Glomerular visceral epithelial cell (primary cell): Measurements from ENCODE around the gene KAZN.

Source experiments
- DNase-seq: peaks from one replicate; pipeline ENCODE4 v3.0.0-alpha.2; 2016; ENCODE audit errors: extremely low spot score

The KAZN gene

DNA sequence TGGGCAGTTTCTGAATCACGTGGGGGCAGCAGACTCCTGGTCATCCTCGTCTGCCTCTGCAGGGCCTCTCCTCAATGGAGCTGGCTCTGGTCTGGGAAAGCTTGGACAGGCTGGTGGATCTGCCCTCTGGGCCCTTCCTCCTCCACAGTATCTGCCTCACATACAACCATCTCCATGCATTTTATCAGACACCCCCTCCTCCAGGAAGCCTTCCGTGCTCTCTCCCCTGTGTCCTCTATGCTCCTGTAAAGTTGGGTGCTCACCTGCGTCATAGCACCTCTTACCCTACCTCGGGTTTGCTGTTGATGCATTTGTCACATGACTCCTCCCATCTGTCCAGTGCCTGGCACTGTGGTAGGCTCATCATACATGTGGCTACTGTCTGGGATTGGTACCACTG, 459.3 kb downstream of the KAZN start:
- no peak for DNase-seq

DNA sequence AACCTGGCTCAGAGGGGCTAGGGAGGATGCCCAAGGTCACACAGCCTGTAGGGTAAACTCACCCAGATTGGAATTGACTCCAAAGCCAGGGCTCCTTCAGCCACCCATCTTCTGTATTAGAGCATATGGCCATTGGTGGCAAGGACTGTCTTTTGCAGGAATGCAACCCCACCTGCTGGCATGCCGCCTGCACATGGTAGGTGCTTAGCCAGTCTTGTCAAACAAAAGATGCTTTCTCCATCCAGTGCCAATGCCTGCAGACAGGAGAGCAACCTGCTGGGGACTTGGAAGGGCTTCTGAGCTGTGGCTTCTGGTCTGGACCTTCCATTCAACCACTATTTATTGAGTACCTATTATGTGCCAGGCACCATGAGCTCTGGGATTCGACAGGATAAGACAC, 459.8 kb downstream of the KAZN start:
- no peak for DNase-seq

DNA sequence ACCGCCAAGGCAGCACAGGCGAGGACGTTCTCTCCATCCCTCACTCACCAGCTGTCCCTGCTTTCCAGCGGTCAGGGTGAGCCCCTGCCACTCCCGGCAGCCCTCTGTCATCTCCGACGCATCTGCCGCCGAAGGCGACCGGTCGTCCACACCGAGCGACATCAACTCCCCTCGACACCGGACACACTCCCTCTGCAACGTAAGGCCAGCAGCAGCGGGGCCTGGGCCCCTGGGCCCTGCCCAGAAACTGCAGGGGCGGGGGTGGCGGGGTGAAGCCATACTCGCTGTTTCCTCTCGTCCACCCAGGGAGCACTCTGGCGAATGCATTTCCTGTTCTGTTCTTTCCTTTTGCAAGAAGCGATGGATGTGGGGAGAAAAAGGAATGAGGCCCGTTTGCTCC, 461.6 kb downstream of the KAZN start:
- no peak for DNase-seq

DNA sequence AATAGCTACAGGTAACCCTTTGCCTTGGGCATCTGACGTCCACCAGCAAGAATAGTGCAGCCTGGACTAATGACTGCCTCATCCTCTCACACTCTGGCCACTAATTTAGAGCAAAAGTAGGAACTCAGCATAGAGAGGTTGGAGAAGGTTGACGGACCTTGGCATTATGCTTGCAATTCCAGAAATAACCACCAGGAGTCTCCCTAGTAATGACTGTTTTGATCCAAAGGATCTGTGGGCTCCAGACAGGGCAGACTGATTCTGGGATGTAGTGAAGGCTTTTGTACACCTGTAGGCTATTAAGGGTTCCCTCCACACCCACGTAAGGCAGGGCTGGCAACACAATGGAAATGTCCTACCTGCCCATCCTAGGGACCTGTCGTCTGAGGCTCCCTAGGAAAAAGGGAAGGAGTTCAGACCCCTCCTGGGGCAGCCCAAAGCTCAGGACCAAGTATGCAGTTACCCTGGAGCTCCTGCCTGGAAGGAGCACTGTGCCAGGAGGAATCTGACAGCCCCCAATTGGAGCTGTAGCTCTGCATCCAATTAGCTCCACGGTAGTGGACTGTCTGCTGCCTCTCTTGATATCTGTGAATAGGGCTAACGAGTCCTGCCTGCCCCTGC, 464.1 kb downstream of the KAZN start:
- no peak for DNase-seq

DNA sequence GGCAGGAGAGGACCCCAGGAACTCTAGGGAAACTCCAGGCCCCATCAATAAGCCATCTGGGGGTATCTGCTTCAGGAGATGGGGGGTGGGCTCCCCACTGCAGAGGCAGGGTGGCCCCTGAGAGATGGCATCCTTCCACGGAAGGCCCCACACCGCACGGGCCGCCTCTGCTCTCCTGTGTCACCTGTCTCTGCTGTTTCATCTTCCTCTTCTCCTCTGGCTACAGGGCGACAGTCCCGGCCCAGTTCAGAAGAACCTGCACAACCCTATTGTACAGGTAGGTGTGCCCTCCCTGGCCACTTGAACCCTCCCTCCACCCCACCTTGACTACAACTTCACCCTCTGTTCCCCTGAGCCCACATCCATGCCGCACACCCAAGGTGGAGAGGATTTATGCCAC, 464.9 kb downstream of the KAZN start:
- no peak for DNase-seq

DNA sequence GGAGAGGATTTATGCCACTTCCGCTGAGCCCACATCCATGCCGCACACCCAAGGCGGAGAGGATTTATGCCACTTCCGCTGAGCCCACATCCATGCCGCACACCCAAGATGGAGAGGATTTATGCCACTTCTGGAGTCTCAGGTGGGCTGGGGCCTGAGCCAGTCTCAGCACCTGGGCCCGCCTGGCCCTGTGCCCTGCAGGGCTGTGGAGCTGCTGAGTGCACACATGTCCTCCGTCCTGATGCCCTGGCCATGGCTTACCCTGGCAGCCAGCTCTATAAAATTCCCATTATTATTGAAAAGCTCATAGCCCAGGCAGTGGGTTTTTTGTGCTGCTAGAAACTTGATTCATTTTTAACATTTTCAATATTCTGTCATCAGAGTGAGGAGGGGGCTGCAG, 465.3 kb downstream of the KAZN start:
- DNase-seq, result no peak

DNA sequence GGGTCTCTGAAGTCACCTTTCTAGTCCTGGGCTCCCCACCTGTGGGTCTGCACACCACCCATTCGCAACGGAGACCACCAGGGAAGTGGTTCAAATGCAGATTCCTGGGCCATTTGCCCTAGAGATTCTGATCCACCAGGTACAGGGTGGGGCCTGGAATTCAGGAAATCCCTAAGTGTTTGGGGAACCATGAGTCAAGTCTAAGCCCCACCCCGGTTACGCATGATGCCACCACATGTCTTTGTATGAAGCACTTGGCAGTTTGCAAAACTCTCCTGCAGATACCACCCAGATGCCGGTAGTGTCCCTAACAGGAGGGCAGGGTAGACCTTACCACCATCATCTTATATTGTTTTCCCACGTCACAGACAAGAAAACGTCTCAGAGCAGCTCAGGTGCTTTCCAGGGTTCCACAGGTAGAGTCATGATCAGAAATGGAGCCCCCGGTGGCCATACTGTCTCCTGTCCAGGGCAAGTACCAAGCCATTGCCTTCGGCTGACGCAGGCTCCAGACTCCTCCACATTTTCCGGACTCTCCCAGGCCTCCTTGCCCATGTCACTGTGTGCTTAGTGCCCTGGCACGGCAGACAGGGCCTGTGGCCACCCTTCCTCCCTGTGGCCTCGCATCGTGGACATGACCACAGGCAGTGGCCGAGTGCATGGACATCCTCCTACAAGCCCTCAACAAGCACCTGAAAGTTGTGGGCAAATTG, 465.9 kb downstream of the KAZN start:
- no peak for DNase-seq

DNA sequence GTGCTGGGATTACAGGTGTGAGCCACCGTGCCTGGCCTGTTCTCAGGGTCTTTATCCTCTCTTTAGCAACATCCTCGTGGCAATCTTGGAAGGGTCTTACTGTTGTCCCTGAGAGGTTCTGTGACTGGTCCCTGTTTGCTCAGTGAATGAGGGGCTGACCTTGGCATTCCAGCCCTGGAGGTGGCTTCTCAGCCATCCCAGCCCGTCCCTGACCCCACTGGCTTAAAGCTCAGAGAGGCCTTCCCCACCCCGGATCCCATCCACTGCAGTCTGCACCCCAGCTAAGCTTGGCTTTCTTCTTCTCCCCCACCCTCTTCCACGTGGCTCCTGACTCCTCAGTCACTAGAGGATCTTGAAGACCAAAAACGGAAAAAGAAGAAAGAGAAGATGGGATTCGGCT, 466.8 kb downstream of the KAZN start:
- DNase-seq, result no peak

DNA sequence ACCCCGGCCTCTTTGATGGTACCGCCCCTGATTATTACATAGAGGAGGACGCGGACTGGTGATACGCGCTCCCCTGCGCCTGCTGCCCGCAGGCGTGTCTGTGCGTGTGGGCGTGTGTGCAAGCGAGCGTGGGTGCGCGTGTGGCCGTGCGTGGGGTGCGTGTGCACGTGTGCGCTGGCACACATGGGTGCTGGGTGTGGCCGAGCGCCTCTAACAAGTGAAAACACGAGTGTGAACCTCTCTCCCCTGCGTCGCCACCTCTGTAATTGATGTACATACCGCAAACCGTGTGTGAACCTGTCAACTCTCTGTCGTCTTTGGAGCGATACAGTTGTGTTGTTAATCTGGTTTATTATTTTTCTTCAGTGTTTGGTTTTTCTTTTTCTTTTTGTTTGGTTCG, 467.3 kb downstream of the KAZN start:
- no peak for DNase-seq

DNA sequence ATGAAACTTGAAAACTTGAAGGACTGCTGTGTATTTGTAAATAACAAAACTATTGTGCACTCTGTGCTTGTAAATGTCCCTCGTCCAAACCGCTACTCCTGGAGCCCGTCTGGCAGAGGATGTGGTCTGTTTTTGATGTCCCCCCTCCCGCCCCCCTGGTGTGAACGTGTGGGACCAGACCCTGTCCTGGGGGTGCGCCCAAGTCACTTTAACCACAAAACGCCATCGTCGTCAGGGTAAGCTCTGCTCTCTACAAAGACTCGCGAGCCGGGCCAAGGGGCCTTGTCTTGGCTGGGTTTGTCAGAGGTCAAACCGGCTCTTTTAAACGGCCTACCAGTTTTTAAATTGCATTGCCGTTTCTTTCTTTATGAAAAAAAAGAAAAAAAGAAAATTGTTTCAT, 467.7 kb downstream of the KAZN start:
- no peak for DNase-seq

DNA sequence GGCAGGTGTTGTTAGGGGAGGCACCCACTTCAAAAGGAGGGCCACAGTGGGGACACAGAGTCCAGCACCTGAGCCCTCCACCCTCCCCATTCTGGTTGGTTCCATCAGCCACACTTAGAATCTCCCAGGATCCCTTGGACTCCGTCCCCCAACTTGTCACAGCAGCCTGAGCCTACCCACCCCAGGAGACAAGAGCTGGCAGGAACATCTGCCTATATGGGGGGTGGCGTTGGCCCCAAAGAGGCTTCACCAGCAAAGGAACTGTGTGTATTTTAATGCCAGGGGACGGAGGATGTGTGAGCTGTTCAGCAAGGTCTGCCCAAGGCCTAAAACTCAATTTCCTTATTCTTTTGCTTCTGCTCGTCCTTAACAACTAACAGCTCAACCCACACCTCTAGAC, 468.7 kb downstream of the KAZN start:
- DNase-seq, result no peak

DNA sequence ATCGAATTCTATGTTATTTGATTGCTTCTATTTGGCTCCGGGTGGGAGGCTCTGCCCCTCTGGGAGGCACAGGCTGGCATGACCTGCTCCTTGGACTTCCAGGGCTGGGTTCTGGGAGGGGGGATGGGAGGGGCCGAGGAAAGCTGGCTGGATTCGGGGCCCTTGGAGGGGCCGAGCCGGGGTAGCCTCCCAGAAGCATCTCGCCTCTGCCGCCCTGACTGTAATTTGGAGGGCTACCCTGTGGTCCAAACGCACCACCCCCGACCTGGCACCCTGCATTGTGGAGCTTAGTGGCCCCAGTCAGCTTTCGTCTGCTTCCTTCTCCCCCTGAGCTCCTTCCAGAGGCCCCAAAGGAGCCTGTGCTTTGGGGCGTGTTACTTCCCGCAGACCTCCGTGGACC, 469.7 kb downstream of the KAZN start:
- DNase-seq, result no peak

DNA sequence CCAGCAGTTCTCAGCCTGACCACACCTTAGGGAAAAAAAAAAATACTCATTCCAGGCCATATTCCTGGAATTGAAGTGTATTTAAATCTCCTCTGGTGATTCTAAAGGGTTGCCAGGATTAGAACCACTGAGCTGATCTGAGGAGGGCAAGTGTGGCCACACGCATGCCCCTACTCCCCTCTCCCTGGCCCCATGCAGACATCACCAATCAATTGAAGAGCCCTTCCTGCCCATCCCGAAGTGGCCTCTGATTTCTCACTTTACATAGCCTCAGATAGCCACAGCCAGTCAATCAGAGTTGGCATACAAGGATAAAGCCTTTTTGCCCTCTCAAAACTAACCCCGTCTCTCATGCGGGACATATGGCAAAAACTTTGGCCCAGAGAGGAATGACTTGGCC, 470.5 kb downstream of the KAZN start:
- no peak for DNase-seq

DNA sequence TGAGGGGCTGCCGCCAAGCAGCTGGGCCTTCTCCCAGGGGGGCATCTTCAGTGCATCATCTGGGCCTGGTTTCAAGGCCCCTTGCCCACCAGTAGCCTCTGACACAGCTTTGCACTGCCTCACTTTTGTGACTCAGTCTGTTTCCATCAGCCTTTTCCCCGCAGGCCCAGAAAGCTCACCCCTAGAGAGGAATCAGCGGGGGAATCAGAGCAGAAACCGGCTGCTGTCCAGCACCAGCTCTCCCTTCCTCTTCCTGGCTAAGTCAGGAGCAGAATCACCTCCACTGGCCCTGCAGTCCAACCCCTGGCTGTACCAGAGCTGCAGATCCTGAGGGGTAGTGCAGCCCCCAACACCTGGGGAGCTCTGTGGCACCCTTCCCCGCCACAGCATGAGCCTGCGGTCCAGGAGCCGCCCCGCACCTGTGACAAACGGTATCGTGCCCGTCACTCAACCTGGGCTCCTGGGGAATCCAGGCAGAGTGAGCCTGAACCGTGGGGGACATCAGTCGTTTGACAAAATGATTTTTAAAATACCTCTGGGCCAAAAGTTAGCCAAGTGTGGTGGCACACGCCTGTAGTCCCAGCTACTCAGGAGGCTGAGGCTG, 471.8 kb downstream of the KAZN start:
- DNase-seq, result no peak

DNA sequence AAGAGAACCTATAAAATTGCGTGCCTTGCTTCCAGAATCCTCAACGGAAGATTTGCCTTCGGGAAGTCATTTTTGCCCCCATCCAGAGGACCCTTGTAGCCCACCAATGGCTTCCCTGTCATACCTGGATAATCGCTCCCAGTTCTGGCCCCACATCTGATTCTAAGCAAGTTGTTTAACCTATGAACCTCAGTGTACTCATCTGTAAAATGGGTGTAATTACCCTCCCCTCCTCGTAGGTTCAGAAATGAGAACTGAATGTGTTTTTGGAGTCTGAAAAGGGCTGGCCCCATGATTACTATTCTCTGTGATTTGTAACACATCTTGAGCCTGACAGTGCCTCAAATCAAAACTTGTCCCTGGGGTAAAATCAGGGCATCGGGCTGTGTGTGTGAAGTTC, 473.5 kb downstream of the KAZN start:
- no peak for DNase-seq

DNA sequence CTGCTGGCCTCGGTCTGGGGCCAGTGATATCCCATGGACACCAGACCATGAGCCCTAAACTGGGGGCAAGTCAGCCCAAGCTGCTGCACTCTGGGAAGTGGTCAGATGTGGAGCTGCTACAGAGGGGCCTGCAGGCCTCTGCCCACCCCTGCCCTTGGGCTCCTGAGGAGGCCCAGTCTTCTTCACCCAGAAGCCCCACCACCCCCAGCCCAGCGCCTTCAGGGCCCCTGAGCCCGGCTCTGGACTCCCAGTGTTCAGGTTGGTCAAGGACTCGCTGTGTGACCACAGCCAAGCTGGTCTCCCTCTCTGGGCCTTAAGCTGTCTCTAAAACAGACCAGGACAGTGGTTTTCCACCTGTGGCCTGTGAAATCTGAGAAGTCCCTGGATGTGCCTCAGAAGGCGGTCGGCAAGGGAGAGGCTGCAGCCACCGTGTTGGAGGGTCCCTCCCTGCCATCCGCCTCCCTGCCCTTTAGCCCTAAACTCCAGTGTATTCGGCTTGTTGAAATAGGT, 475.4 kb downstream of the KAZN start:
- no peak for DNase-seq

DNA sequence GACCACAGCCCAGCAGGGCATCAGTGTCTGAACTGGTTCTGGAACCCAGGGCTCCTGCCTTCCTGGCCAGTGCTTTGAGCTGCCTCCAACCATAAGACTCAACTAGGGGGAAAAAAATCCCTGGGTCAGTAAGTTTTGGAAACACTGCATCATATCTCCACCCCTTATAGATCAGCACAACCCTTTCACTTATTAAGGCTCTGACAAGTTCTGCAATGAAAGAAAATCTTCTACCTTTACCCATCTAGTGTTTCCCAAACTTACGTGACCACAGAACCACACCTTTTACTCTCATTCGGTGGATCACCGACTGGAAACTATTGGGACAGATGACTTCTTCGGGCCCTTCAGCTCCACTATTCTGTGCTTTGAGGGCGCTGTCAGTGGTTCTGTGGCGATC, 476.7 kb downstream of the KAZN start:
- DNase-seq, result no peak

DNA sequence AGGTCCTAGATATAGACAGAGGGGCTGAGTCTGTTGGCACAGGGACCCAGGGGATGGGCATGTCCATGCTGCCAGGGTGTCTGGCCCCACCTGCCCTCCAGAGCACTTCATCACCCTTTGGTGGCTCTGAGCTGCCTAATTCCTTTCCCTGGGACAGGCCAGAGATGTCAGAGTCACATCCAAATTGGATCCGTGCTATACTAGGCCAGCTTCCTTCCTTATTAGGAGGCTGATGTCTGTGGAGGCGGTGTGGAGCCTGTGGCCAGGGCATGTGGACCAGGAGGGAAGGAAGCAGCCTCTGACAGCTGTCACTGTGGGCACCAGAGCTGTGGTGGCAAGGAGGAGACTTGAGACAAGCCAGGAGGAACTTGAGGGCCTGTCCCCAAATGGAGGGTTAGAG, 477.3 kb downstream of the KAZN start:
- DNase-seq, result no peak

DNA sequence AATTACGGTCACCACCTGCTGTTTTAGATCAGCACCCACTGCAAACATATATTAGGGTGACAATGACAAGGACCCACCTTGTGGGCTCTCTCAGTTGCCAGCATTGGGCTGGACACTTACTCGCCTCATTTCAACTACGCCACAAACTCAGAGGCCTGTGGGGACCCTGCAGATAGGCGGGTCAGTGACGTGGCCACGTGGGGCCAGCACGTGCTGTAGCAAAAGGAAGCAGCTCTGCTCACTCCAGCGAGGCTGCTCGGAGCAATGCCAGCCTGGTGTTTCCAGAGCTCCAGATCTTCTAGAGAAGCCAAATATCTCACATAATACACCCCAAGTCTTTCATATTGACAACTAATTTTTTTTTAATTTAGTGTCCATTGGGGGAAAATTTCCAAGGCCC, 478.3 kb downstream of the KAZN start:
- no peak for DNase-seq

DNA sequence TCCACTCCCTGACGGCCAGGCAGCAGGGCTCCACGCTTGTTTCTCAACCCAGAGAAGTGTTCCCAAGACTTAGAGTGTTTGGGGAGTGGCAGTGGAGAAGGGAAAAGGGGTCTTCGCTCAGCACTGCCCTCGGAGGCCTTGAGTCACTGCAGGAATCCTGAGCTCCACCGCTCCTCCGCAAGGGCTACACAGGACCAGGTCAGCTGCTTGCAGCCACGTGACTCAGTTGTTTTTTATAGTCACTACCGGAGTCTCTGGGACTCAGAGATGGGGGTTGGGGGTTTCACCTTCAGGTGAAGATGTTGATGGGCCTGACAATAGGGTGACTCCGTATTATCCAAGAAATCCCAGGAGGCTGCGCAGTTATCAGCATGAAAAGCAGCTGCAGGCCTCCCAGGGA, 478.9 kb downstream of the KAZN start:
- DNase-seq, result no peak

DNA sequence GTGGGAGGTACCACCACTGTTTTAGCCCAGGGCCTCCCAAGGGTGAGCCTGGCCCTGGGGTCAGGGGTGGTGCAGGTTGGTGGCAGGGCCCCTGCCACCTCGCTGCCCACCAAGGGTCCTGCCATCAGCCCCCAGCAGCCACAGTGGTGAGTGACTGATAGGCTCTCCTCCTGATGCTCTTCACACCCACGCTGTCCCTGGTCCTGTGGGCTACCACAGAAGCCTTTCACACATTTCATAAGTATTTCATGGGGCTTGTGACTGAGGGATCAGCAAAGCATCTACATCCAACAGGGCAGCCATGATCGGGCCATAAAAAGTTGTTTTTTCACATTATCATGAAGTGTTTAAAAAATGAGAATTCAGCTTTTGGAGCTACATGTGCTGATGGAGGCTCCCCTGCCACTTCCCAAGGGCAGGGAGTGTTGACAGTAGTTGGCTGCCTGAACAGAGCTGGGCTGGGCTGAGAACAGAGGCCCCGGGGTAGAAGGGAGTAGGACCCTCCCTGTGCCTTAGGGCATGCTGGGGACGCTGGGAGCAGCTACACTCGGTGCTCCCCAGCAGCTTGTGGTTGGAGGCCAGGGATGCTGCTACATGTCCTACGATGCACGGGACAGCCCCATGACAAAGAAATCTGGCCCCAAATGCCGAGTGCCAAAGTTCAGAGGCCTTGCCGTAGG, 482.0 kb downstream of the KAZN start:
- DNase-seq, result no peak

DNA sequence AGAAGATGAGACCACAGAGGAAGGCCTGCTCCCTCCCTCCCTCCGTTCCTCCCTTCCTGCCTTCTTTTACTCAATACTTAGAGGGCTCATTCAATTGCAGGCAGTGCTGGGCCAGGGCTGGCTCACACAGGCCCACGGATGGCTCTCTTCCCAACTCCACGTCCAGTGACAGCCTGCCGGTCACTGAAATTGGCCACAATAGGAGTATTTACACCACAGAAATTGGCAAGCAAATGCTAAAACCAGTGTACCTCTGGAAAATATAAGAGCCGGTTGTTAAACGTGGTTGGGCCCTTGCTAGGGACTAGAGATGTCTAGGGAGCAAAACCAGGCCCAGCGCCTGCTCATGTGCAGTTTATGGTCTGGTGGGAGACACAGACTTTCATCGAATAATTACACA, 482.6 kb downstream of the KAZN start:
- DNase-seq, result no peak

DNA sequence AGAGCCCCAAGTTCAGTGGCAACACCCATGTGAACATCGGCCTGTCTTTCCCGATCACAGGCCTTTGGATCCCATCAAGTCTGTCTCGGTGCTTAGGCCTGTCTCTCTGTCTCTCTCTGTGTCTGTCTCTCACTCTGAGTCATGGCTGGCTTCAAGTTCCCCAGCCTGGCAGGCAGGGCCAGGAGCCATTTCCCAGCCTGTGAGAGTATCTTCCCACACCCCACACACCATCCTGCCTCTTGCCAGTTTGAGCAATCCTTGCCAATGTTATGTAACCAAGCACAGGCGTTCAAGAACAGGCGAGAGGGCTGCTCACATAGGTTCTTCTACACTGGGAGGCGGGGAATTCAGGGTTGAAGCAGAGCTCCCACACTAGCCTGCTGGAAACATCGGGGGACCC, 485.1 kb downstream of the KAZN start:
- DNase-seq, result no peak
